CD4-positive, alpha-beta memory T cell (primary cell): ENCODE measurements around the gene MBTPS1. TPM values are rescaled to one million over a fixed set of nuclear protein-coding genes. Genes with fewer than 3 reads are reported as not detected.

Experiments used
- CTCF ChIA-PET: fragments of 350-600 bp; sonication (Branson Sonifier 250); formaldehyde crosslinking; loops from one replicate; lab custom pipeline; 2021; ENCODE audit warnings: inconsistent platforms; ENCODE audit not compliant: partially characterized antibody; lab: Charles Lee
- POLR2A ChIA-PET: fragments of 350-600 bp; sonication (Branson Sonifier 250); formaldehyde crosslinking; loops from one replicate; lab custom pipeline; 2021; ENCODE audit not compliant: partially characterized antibody; lab: Charles Lee
- DNase-seq, 5 donors: peaks; one replicate each; pipeline versions ENCODE4 v3.0.0 to v3.0.0-alpha.2; 2020 to 2022; ENCODE audit warnings: mixed read lengths in 1 of 5
- H3K27ac ChIP-seq: one replicate; pipeline ENCODE4 v1.7.0; 2013; ENCODE audit warnings: low read depth, low read length
- H3K27me3 ChIP-seq: 2 replicates; pipeline ENCODE4 v1.7.0; 2013; ENCODE audit warnings: mild to moderate bottlenecking, low read length, moderate library complexity; ENCODE audit not compliant: insufficient read depth
- H3K36me3 ChIP-seq: 2 replicates; pipeline ENCODE4 v1.7.0; 2013; ENCODE audit warnings: mild to moderate bottlenecking, low read length, moderate library complexity; ENCODE audit not compliant: insufficient read depth
- H3K4me1 ChIP-seq: 2 replicates; pipeline ENCODE4 v1.7.0; 2013; ENCODE audit warnings: mild to moderate bottlenecking, low read length, moderate library complexity; ENCODE audit not compliant: insufficient read depth
- H3K4me3 ChIP-seq, 2 donors: one replicate each; pipeline ENCODE4 v1.7.0; 2013; ENCODE audit warnings: low read length in 2 of 2, mild to moderate bottlenecking in 1 of 2
- H3K9me3 ChIP-seq, 2 donors: one replicate each; pipeline ENCODE4 v1.7.0; 2013; ENCODE audit warnings: low read length in 2 of 2, control low read depth in 1 of 2; ENCODE audit not compliant: control insufficient read depth in 1 of 2
- H3K27ac Mint-ChIP-seq, 7 donors: one replicate each; pipeline ENCODE4 v1.8.0; 2020 to 2021; ENCODE audit warnings: mixed read lengths in 7 of 7, mild to moderate bottlenecking in 6 of 7, inconsistent platforms in 3 of 7, moderate library complexity in 3 of 7
- H3K27me3 Mint-ChIP-seq, 2 donors: one replicate each; pipeline ENCODE4 v1.8.0; 2020 to 2021; ENCODE audit warnings: mixed read lengths in 2 of 2
- H3K36me3 Mint-ChIP-seq, 2 donors: one replicate each; pipeline ENCODE4 v1.8.0; 2020 to 2021; ENCODE audit warnings: mixed read lengths in 2 of 2, inconsistent platforms in 1 of 2, mild to moderate bottlenecking in 1 of 2
- H3K4me1 Mint-ChIP-seq, 4 donors: one replicate each; pipeline ENCODE4 v1.8.0; 2020 to 2021; ENCODE audit warnings: mixed read lengths in 4 of 4, mild to moderate bottlenecking in 1 of 4
- H3K4me3 Mint-ChIP-seq, 8 donors: one replicate each; pipeline ENCODE4 v1.8.0; 2020 to 2021; ENCODE audit warnings: mixed read lengths in 8 of 8, mild to moderate bottlenecking in 7 of 8, moderate library complexity in 6 of 8, inconsistent platforms in 3 of 8
- H3K9me3 Mint-ChIP-seq, 8 donors: one replicate each; pipeline ENCODE4 v1.8.0; 2020 to 2021; ENCODE audit warnings: mixed read lengths in 8 of 8, mild to moderate bottlenecking in 5 of 8, inconsistent platforms in 3 of 8, moderate library complexity in 1 of 8
- intact Hi-C: fragments of 100-400 bp; cut with micrococcal nuclease; formaldehyde crosslinking; loops from one replicate; pipeline ENCODE4 v1.15.1; 2023
- polyA plus RNA-seq, 2 donors: library from polyadenylated mRNA; unstranded; fragments of 300-500 nt; fragmentation: Illumina TruSeq; gene quantifications; one replicate each; pipeline ENCODE4 v1.2.3, GENCODE V29; 2021
- total RNA-seq, 2 experiments: library from RNA; stranded (reverse); gene quantifications; one replicate each; pipeline ENCODE4 v1.2.3, GENCODE V29; 2021

The MBTPS1 gene
- total and polyA plus RNA-seq, 4 experiments from 2014 or later = 53.9 to 140 (median 99.1) TPM

GRCh38 chr16:84086341-84086740, 30.4 kb downstream of the MBTPS1 start:
- H3K27me3 ChIP-seq = no peaks in the 10 kb centered on the region
- peaks cover 72% of the 10 kb centered on the region for H3K36me3 ChIP-seq
- Mint-ChIP-seq H3K36me3 (peaks cover 49 to 81% of the 10 kb centered on the region in 2 donors), H3K27ac (peak overlapping the region in 4 of 7 donors; percentile 1 to 64 (median 24)), H3K9me3 (no peaks in the 10 kb centered on the region), H3K27me3 (no peaks in the 10 kb centered on the region), H3K4me3 (peak overlapping the region in 1 of 8 donors; percentile 25), H3K4me1 (peaks cover 26 to 40% (median 34%) of the 10 kb centered on the region in 4 donors)
- no peak for DNase-seq
- no peaks in the 10 kb centered on the region for H3K9me3 ChIP-seq
- no peak overlapping the region for H3K27ac ChIP-seq
- ChIA-PET CTCF (interaction anchor here (0.9 to 6.6 kb wide), 10 partner anchors 9 to 102 kb away, joined by 3 to 78 read pairs (median 20); partner anchors contain the start of genes DNAAF1, HSDL1, MBTPS1 and TAF1C), POLR2A (interaction anchor here (1.6 to 1.9 kb wide), 2 partner anchors 30 to 101 kb away, joined by 5 to 6 read pairs; partner anchors contain the start of genes MBTPS1 and TAF1C)
- H3K4me3 ChIP-seq = no peak overlapping the region
- intact Hi-C loops = loop anchor here (5.0 kb wide), 1 partner anchor 416 kb away; the partner anchor contains the start of gene MEAK7
- H3K4me1 ChIP-seq = peaks cover 29% of the 10 kb centered on the region

GRCh38 chr16:84085773-84086172, 31.0 kb downstream of the MBTPS1 start:
- H3K36me3 Mint-ChIP-seq = peaks cover 49 to 82% of the 10 kb centered on the region in 2 donors
- Histone ChIP-seq H3K36me3 (peaks cover 78% of the 10 kb centered on the region), H3K27me3 (no peaks in the 10 kb centered on the region), H3K4me3 (no peak overlapping the region), H3K9me3 (no peaks in the 10 kb centered on the region), H3K4me1 (peaks cover 29% of the 10 kb centered on the region), H3K27ac (no peak overlapping the region)
- peak overlapping the region in 1 of 8 donors; percentile 25 for H3K4me3 Mint-ChIP-seq
- no peak for DNase-seq
- POLR2A ChIA-PET = interaction anchor here (0.6 to 1.9 kb wide), 3 partner anchors 31 to 1444 kb away, joined by 3 to 6 read pairs (median 5); partner anchors contain the start of genes MBTPS1 and TAF1C
- CTCF ChIA-PET = interaction anchor here (0.6 to 6.6 kb wide), 13 partner anchors 9 to 102 kb away, joined by 3 to 78 read pairs (median 8); partner anchors contain the start of genes DNAAF1, HSDL1, MBTPS1 and TAF1C
- peaks cover 26 to 45% (median 34%) of the 10 kb centered on the region in 4 donors for H3K4me1 Mint-ChIP-seq
- H3K9me3 Mint-ChIP-seq = no peaks in the 10 kb centered on the region
- intact Hi-C loops = loop anchor here (2.0 to 5.0 kb wide), 2 partner anchors 31 to 417 kb away; partner anchors contain the start of genes MBTPS1 and MEAK7
- peak overlapping the region in 6 of 7 donors; percentile 5 to 64 (median 50) for H3K27ac Mint-ChIP-seq
- H3K27me3 Mint-ChIP-seq = no peaks in the 10 kb centered on the region

- no peaks in the 10 kb centered on the region for H3K27me3 ChIP-seq
- peak overlapping the region in 1 of 7 donors; percentile 64 for H3K27ac Mint-ChIP-seq
- DNase-seq = no peak
- H3K36me3 Mint-ChIP-seq = peaks cover 51 to 83% of the 10 kb centered on the region in 2 donors
- ChIA-PET CTCF (interaction anchor here (0.6 to 6.6 kb wide), 16 partner anchors 10 to 105 kb away, joined by 3 to 78 read pairs (median 7); partner anchors contain the start of genes MBTPS1 and TAF1C), POLR2A (interaction anchor here (0.6 to 1.1 kb wide), 3 partner anchors 31 to 1443 kb away, joined by 3 to 8 read pairs (median 5); partner anchors contain the start of gene MBTPS1)
- no peaks in the 10 kb centered on the region for H3K9me3 Mint-ChIP-seq
- no peak overlapping the region for H3K27ac ChIP-seq
- peaks cover 26 to 47% (median 34%) of the 10 kb centered on the region in 4 donors for H3K4me1 Mint-ChIP-seq
- intact Hi-C loops = loop anchor here (2.0 to 5.0 kb wide), 2 partner anchors 32 to 417 kb away; partner anchors contain the start of genes MBTPS1 and MEAK7
- H3K9me3 ChIP-seq = no peaks in the 10 kb centered on the region
- H3K27me3 Mint-ChIP-seq = no peaks in the 10 kb centered on the region
- H3K4me3 ChIP-seq = no peak overlapping the region
- H3K4me1 ChIP-seq = peaks cover 29% of the 10 kb centered on the region
- H3K36me3 ChIP-seq = peaks cover 81% of the 10 kb centered on the region
- no peak overlapping the region for H3K4me3 Mint-ChIP-seq
Measured at GRCh38 chr16:84085271-84085667, 31.5 kb downstream of the MBTPS1 start.

GRCh38 chr16:84084570-84085270, 32.0 kb downstream of the MBTPS1 start:
- Mint-ChIP-seq H3K4me3 (peak overlapping the region in 4 of 8 donors; percentile 13 to 39 (median 18)), H3K27ac (peak overlapping the region in 5 of 7 donors; percentile 19 to 64 (median 55)), H3K9me3 (no peaks in the 10 kb centered on the region), H3K27me3 (no peaks in the 10 kb centered on the region), H3K36me3 (peaks cover 52 to 84% of the 10 kb centered on the region in 2 donors), H3K4me1 (peaks cover 29 to 52% (median 35%) of the 10 kb centered on the region in 4 donors)
- H3K27me3 ChIP-seq = no peaks in the 10 kb centered on the region
- H3K4me1 ChIP-seq = peaks cover 29% of the 10 kb centered on the region
- H3K27ac ChIP-seq = no peak overlapping the region
- ChIA-PET POLR2A (interaction anchor here (0.8 to 1.1 kb wide), 2 partner anchors 32 to 91 kb away, joined by 5 to 8 read pairs; partner anchors contain the start of gene MBTPS1), CTCF (interaction anchor here (0.7 to 6.6 kb wide), 19 partner anchors 10 to 106 kb away, joined by 3 to 78 read pairs (median 6); partner anchors contain the start of genes MBTPS1 and TAF1C)
- H3K36me3 ChIP-seq = peaks cover 81% of the 10 kb centered on the region
- peak; percentile 64 to 76 (median 67) for DNase-seq
- no peaks in the 10 kb centered on the region for H3K9me3 ChIP-seq
- H3K4me3 ChIP-seq = no peak overlapping the region
- intact Hi-C loops = loop anchor here (1.0 to 5.0 kb wide), 4 partner anchors 32 to 418 kb away; partner anchors contain the start of genes MBTPS1, MEAK7 and TAF1C

GRCh38 chr16:84082835-84083569, 33.7 kb downstream of the MBTPS1 start:
- H3K27ac Mint-ChIP-seq = no peak overlapping the region
- H3K4me1 ChIP-seq = peaks cover 16% of the 10 kb centered on the region
- no peaks in the 10 kb centered on the region for H3K9me3 ChIP-seq
- H3K4me3 ChIP-seq = no peak overlapping the region
- no peak overlapping the region for H3K27ac ChIP-seq
- no peaks in the 10 kb centered on the region for H3K27me3 ChIP-seq
- POLR2A ChIA-PET = no interaction called here
- H3K4me1 Mint-ChIP-seq = peaks cover 18 to 37% (median 30%) of the 10 kb centered on the region in 4 donors
- no peak for DNase-seq
- intact Hi-C loops = no loop called here
- CTCF ChIA-PET = interaction anchor here (0.7 to 6.6 kb wide), 8 partner anchors 9 to 105 kb away, joined by 4 to 78 read pairs (median 16); partner anchors contain the start of genes MBTPS1 and TAF1C
- no peak overlapping the region for H3K4me3 Mint-ChIP-seq
- H3K36me3 ChIP-seq = peaks cover 74% of the 10 kb centered on the region
- no peaks in the 10 kb centered on the region for H3K27me3 Mint-ChIP-seq
- H3K36me3 Mint-ChIP-seq = peaks cover 47 to 81% of the 10 kb centered on the region in 2 donors
- H3K9me3 Mint-ChIP-seq = no peaks in the 10 kb centered on the region

GRCh38 chr16:84082110-84082509, 34.6 kb downstream of the MBTPS1 start:
- H3K9me3 ChIP-seq = no peaks in the 10 kb centered on the region
- no peak overlapping the region for H3K4me3 ChIP-seq
- H3K36me3 Mint-ChIP-seq = peaks cover 48 to 82% of the 10 kb centered on the region in 2 donors
- H3K27me3 Mint-ChIP-seq = no peaks in the 10 kb centered on the region
- no peak overlapping the region for H3K27ac ChIP-seq
- H3K27ac Mint-ChIP-seq = no peak overlapping the region
- no peak overlapping the region for H3K4me3 Mint-ChIP-seq
- CTCF ChIA-PET = interaction anchor here (1.8 to 6.6 kb wide), 4 partner anchors 10 to 106 kb away, joined by 7 to 78 read pairs (median 48); partner anchors contain the start of gene TAF1C
- POLR2A ChIA-PET = no interaction called here
- no peak for DNase-seq
- H3K9me3 Mint-ChIP-seq = no peaks in the 10 kb centered on the region
- H3K4me1 ChIP-seq = peaks cover 10% of the 10 kb centered on the region
- H3K27me3 ChIP-seq = no peaks in the 10 kb centered on the region
- peaks cover 18 to 39% (median 30%) of the 10 kb centered on the region in 4 donors for H3K4me1 Mint-ChIP-seq
- peaks cover 75% of the 10 kb centered on the region for H3K36me3 ChIP-seq
- intact Hi-C loops = no loop called here
